Measurements from ENCODE around the gene EMP3. TPM values are rescaled to one million over a fixed set of nuclear protein-coding genes. Genes with fewer than 3 reads are reported as not detected.
"Not testable (repeated sequence)": the region's sequence is repeated elsewhere in the genome, so short reads cannot be mapped to it uniquely, and the experiment has no call there.

The EMP3 gene
- total RNA-seq, 6 donors from 2014 or later, result 38.8 to 173 (median 75.1) TPM

DNA sequence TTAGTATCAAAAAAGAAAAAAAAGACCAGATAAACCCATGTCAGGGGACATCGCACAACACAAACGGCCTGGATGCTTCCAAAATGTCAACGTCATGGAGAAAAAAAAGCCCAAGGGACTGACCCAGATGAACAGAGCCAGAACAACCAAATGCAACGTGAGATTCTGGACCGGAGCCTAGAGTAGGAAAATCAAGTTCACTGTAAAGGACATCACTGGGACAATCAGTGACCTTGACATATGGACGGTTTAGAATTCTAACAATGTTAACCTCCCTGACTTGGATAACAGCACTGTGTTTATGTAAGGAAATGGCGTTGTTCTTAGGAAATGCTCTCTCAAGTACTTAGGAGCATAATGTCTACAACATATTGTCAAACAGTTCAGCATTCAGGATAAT, 15.1 kb upstream of the EMP3 start:
- H3K27me3 ChIP-seq, result no peaks in the 10 kb centered on the region
- peak in 1 of 4 donors; percentile 19 for TF ChIP-seq EP300 (IDR thresholded peaks at IDR 0.05)
- no peak for TF ChIP-seq POLR2A (IDR thresholded peaks at IDR 0.05)
- TF ChIP-seq, protein P1, sequence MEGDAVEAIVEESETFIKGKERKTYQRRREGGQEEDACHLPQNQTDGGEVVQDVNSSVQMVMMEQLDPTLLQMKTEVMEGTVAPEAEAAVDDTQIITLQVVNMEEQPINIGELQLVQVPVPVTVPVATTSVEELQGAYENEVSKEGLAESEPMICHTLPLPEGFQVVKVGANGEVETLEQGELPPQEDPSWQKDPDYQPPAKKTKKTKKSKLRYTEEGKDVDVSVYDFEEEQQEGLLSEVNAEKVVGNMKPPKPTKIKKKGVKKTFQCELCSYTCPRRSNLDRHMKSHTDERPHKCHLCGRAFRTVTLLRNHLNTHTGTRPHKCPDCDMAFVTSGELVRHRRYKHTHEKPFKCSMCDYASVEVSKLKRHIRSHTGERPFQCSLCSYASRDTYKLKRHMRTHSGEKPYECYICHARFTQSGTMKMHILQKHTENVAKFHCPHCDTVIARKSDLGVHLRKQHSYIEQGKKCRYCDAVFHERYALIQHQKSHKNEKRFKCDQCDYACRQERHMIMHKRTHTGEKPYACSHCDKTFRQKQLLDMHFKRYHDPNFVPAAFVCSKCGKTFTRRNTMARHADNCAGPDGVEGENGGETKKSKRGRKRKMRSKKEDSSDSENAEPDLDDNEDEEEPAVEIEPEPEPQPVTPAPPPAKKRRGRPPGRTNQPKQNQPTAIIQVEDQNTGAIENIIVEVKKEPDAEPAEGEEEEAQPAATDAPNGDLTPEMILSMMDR (IDR thresholded peaks at IDR 0.05), result no peak
- 53 to 58% methylated on average over 7 of the region's 7 CpGs for WGBS, 2 donors
- no peaks in the 10 kb centered on the region for H3K9me3 ChIP-seq
- no peaks in the 10 kb centered on the region for H3K36me3 ChIP-seq
- ATAC-seq (ENCODE audit: low FRiP score in 2 of 2) (no peak), DNase-seq (no peak)
- peaks cover 0 to 7% (median 2%) of the 10 kb centered on the region in 4 donors for H3K4me1 ChIP-seq
- H3K4me3 ChIP-seq, result no peak overlapping the region
- H3K27ac ChIP-seq, result peak overlapping the region in 1 of 4 donors; percentile 64

GRCh38 chr19:48311384-48311783, 14.0 kb upstream of the EMP3 start:
- no peaks in the 10 kb centered on the region for H3K27me3 ChIP-seq
- 91 to 97% methylated on average over 7 to 11 of the region's 11 CpGs for WGBS, 2 donors
- ATAC-seq (ENCODE audit: low FRiP score in 2 of 2), result no peak

GRCh38 chr19:48315712-48316111, 9.6 kb upstream of the EMP3 start:
- 79 to 87% methylated on average over 7 of the region's 7 CpGs for WGBS, 2 donors
- Histone ChIP-seq H3K27me3 (no peaks in the 10 kb centered on the region), H3K27ac (no peak overlapping the region), H3K4me1 (peaks cover 7 to 11% (median 9%) of the 10 kb centered on the region in 4 donors), H3K9me3 (no peaks in the 10 kb centered on the region), H3K4me3 (no peak overlapping the region), H3K36me3 (no peaks in the 10 kb centered on the region)
- DNase-seq (no peak), ATAC-seq (ENCODE audit: low FRiP score in 2 of 2) (no peak)
- TF ChIP-seq, protein P1 (IDR thresholded peaks at IDR 0.05), result no peak
- TF ChIP-seq EP300 (IDR thresholded peaks at IDR 0.05), result no peak
- no peak for TF ChIP-seq POLR2AphosphoS5 (IDR thresholded peaks at IDR 0.05)
- TF ChIP-seq POLR2A (IDR thresholded peaks at IDR 0.05), result no peak

More at GRCh38 chr19:48311384-48311783, 14.0 kb upstream of the EMP3 start:
- H3K27ac ChIP-seq, result peak overlapping the region in 1 of 4 donors; percentile 8
- DNase-seq, result no peak
- H3K9me3 ChIP-seq, result no peaks in the 10 kb centered on the region
- TF ChIP-seq EP300 (IDR thresholded peaks at IDR 0.05) (no peak), POLR2AphosphoS5 (IDR thresholded peaks at IDR 0.05) (no peak), POLR2A (IDR thresholded peaks at IDR 0.05) (no peak)
- TF ChIP-seq, protein P1 (IDR thresholded peaks at IDR 0.05), result no peak
- no peaks in the 10 kb centered on the region for H3K36me3 ChIP-seq
- H3K4me3 ChIP-seq, result no peak overlapping the region
- H3K4me1 ChIP-seq, result peaks cover 0 to 7% (median 2%) of the 10 kb centered on the region in 4 donors

DNA sequence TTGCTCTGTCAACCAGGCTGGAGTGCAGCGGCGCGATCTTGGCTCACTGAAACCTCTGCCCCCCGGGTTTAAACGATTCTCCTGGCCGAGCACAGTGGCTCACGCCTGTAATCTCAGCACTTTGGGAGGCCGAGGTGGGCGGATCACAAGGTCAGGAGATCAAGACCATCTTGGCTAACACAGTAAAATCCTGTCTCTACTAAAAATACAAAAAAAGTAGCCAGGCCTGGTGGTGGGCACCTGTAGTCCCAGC, 7.7 kb upstream of the EMP3 start:
- not testable (repeated sequence) for H3K36me3 ChIP-seq; H3K9me3 ChIP-seq; H3K27me3 ChIP-seq; H3K27ac ChIP-seq; ATAC-seq (ENCODE audit: low FRiP score in 2 of 2); H3K4me3 ChIP-seq; DNase-seq
- H3K4me1 ChIP-seq, result peaks cover 19 to 22% (median 20%) of the 10 kb centered on the region in 4 donors
- WGBS, 2 donors, result 70 to 76% methylated on average over 8 to 9 of the region's 9 CpGs

DNA sequence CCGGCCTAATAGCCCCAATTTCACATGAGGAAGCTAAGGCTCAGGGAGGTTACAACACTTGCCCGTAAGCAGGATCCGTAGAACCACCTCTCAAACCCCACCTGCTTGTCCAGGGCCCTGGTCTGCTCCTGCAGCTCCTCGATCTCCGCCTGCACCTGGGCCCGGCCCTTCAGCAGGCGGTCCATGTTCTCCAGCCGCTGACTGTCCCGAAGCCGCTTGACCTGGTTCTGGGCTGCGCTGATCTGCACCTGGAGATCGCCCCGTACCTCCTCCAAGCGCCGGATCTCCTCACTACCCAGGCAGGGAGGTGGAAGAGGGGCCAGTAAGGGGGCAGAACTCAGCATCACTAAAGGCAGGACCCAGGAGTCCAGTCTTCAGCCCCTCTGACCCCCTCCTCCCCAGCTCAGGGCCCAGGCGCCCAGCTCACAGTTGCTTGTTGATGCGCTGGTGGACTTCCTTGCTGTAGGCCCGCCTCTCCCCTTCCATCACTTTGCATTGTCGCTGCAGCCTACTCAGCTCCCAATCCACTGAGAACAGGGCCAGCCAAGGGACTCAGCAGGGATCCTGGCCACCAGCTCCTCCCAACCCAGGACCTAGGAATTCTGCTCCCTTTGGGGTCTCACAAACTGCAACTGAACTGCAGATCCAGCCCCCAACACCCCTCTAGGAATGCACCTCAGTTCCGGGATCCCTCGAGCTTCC, 6.9 kb upstream of the EMP3 start:
- Histone ChIP-seq H3K9me3 (no peaks in the 10 kb centered on the region), H3K27ac (no peak overlapping the region), H3K36me3 (no peaks in the 10 kb centered on the region), H3K4me1 (peaks cover 27 to 30% (median 28%) of the 10 kb centered on the region in 4 donors), H3K27me3 (no peaks in the 10 kb centered on the region), H3K4me3 (no peak overlapping the region)
- no peak for TF ChIP-seq EP300 (IDR thresholded peaks at IDR 0.05)
- no peak for TF ChIP-seq POLR2AphosphoS5 (IDR thresholded peaks at IDR 0.05)
- ATAC-seq (ENCODE audit: low FRiP score in 2 of 2) (no peak), DNase-seq (no peak)
- WGBS, 2 donors, result 96 to 97% methylated on average over 9 to 21 of the region's 21 CpGs

All from upper lobe of left lung (tissue), 6 donors.